Measurements from ENCODE around the gene SMIM30. TPM values are rescaled to one million over a fixed set of nuclear protein-coding genes. Genes with fewer than 3 reads are reported as not detected.

Gene SMIM30
- total and polyA plus RNA-seq, 4 donors = 9.7 to 32.9 (median 19.8) TPM

DNA sequence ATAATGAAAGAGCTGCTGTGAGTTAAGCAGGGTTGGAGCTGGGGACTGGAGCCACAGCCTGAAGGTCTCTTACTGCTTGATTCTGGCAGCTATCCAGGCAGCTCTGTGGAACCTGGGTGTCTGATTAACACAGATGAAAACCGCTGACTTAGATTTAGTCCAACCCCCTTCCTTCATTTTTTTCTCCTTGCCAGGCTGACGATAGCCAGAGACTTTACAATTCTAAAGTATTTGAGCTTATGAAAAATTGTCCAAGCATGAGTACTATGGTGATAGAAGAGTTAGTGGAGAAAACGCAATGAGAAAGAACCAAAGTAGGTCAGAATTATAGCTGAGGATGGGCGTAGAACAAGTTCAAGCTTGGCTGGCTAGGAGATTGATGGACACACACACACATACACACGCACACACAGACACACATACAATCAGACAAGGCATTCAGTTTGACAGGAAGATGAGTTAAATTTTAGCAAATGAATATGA lies 18.2 kb downstream of the SMIM30 start:
- H3K9ac ChIP-seq (ENCODE audit: low read depth in 1 of 2, low read length in 2 of 2) = no peak overlapping the region
- H3K4me3 ChIP-seq (ENCODE audit: low read depth in 1 of 3, low read length in 3 of 3) = no peak overlapping the region
- peaks cover 0 to 1% (median 0%) of the 10 kb centered on the region in 4 donors for H3K4me1 ChIP-seq (ENCODE audit: control insufficient read depth in 4 of 4, insufficient read depth in 4 of 4, low read length in 3 of 4)
- no peak overlapping the region for H3K27ac ChIP-seq (ENCODE audit: low read depth in 1 of 2, low read length in 2 of 2)
- H3K9me3 ChIP-seq (ENCODE audit: control insufficient read depth in 4 of 4, low read length in 3 of 4) = no peaks in the 10 kb centered on the region
- H3K27me3 ChIP-seq (ENCODE audit: control insufficient read depth in 4 of 4, insufficient read depth in 4 of 4, low read length in 3 of 4) = no peaks in the 10 kb centered on the region
- no peak for TF ChIP-seq HNF4A (conservative IDR thresholded peaks at IDR 0.05)
- no peak for TF ChIP-seq FOXA1 (IDR thresholded peaks at IDR 0.05)
- TF ChIP-seq SP1 (IDR thresholded peaks at IDR 0.05) = no peak
- no peak for TF ChIP-seq TAF1 (conservative IDR thresholded peaks at IDR 0.05)
- TF ChIP-seq EGR1 (IDR thresholded peaks at IDR 0.05; ENCODE audit: low read depth in 2 of 2) = no peak
- no peak for TF ChIP-seq FOXA2 (IDR thresholded peaks at IDR 0.05)
- TF ChIP-seq RXRA (IDR thresholded peaks at IDR 0.05) = no peak
- DNase-seq (ENCODE audit: low spot score) = no peak
- WGBS = 70% methylated on average over 5 of the region's 5 CpGs
- H3K36me3 ChIP-seq (ENCODE audit: control insufficient read depth in 4 of 4, insufficient read depth in 3 of 4, low read depth in 1 of 4, low read length in 3 of 4) = no peaks in the 10 kb centered on the region

DNA sequence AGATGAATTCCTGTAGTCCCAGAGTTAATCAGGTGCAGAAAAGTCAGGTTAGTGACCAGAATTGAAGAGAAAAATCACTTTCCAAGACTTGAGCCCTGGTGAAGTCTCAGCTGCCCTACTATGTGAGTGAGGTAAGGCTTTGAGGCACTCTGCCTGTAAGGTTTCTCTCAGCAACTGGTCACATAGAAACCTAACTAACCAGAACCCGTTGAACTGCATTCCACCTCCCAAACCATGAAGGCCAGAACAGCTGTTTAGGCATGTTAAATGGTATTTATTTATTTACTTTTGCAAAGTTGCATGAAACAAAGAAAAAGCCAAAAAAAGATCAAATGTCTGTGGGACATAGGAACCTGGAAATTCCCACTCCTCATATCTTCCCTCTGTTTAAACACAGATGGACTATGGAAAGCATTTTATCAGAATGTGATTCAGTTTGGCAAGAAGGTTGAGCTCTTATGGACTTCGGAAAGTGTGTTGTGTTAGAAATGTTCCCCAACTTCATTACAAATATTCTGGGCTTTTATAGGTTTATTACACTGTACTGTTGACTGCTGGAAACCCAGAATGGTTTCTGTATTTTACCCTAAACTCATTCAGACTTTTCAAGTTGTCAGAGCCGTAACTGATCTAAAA lies 19.0 kb downstream of the SMIM30 start:
- no peak for DNase-seq (ENCODE audit: low spot score)
- TF ChIP-seq FOXA1 (IDR thresholded peaks at IDR 0.05) (no peak), NR2F2 (IDR thresholded peaks at IDR 0.05) (no peak)
- no peak overlapping the region for H3K9ac ChIP-seq (ENCODE audit: low read depth in 1 of 2, low read length in 2 of 2)
- no peak overlapping the region for H3K4me3 ChIP-seq (ENCODE audit: low read depth in 1 of 3, low read length in 3 of 3)
- no peaks in the 10 kb centered on the region for H3K9me3 ChIP-seq (ENCODE audit: control insufficient read depth in 4 of 4, low read length in 3 of 4)
- no peak overlapping the region for H3K27ac ChIP-seq (ENCODE audit: low read depth in 1 of 2, low read length in 2 of 2)
- 63% methylated on average over 3 of the region's 3 CpGs for WGBS
- H3K4me1 ChIP-seq (ENCODE audit: control insufficient read depth in 4 of 4, insufficient read depth in 4 of 4, low read length in 3 of 4) = peaks cover 0 to 1% (median 0%) of the 10 kb centered on the region in 4 donors
- H3K36me3 ChIP-seq (ENCODE audit: control insufficient read depth in 4 of 4, insufficient read depth in 3 of 4, low read depth in 1 of 4, low read length in 3 of 4) = no peaks in the 10 kb centered on the region
- H3K27me3 ChIP-seq (ENCODE audit: control insufficient read depth in 4 of 4, insufficient read depth in 4 of 4, low read length in 3 of 4) = no peaks in the 10 kb centered on the region

DNA sequence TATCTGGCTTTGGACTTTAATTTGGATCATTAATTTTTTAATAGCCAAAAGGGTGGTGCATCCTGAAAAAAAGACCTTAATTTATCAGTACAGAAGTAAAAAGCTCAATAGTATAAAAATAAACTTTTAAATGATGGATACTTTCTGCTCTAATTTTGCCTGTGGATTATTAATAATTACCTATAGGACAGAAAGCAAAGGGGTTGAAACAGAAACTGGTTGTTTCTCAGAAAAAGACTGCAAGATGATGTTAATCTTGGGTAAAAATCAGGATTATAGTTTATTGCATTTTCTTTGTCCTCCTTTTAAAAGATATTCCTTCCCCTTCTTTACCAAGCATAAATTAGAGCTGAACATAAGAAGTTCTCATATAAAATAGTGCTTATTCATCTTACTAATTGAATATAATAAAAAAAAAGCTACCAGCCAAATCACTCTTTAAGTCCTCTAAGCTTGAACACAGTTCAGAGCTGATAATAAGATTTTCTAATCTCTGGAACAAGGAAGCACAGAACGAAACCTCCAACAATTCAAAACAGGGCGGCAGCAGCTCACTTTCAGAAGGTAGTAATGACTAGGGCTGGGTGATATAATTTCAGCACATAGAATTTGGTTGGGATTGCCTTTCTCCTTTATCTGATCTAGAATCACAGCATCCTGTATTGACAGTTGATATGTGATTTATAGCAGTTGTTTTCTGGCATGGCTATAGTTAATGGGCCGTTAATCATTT lies 23.7 kb downstream of the SMIM30 start:
- Histone ChIP-seq H3K9ac (ENCODE audit: low read depth in 1 of 2, low read length in 2 of 2) (no peak overlapping the region), H3K36me3 (ENCODE audit: control insufficient read depth in 4 of 4, insufficient read depth in 3 of 4, low read depth in 1 of 4, low read length in 3 of 4) (no peaks in the 10 kb centered on the region), H3K4me1 (ENCODE audit: control insufficient read depth in 4 of 4, insufficient read depth in 4 of 4, low read length in 3 of 4) (no peaks in the 10 kb centered on the region), H3K27me3 (ENCODE audit: control insufficient read depth in 4 of 4, insufficient read depth in 4 of 4, low read length in 3 of 4) (no peaks in the 10 kb centered on the region), H3K27ac (ENCODE audit: low read depth in 1 of 2, low read length in 2 of 2) (no peak overlapping the region), H3K9me3 (ENCODE audit: control insufficient read depth in 4 of 4, low read length in 3 of 4) (no peaks in the 10 kb centered on the region), H3K4me3 (ENCODE audit: low read depth in 1 of 3, low read length in 3 of 3) (no peak overlapping the region)
- TF ChIP-seq, protein P1, sequence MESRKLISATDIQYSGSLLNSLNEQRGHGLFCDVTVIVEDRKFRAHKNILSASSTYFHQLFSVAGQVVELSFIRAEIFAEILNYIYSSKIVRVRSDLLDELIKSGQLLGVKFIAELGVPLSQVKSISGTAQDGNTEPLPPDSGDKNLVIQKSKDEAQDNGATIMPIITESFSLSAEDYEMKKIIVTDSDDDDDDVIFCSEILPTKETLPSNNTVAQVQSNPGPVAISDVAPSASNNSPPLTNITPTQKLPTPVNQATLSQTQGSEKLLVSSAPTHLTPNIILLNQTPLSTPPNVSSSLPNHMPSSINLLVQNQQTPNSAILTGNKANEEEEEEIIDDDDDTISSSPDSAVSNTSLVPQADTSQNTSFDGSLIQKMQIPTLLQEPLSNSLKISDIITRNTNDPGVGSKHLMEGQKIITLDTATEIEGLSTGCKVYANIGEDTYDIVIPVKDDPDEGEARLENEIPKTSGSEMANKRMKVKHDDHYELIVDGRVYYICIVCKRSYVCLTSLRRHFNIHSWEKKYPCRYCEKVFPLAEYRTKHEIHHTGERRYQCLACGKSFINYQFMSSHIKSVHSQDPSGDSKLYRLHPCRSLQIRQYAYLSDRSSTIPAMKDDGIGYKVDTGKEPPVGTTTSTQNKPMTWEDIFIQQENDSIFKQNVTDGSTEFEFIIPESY (IDR thresholded peaks at IDR 0.05) = no peak
- no peak for DNase-seq (ENCODE audit: low spot score)
- WGBS = 75% methylated on average over 3 of the region's 3 CpGs

DNA sequence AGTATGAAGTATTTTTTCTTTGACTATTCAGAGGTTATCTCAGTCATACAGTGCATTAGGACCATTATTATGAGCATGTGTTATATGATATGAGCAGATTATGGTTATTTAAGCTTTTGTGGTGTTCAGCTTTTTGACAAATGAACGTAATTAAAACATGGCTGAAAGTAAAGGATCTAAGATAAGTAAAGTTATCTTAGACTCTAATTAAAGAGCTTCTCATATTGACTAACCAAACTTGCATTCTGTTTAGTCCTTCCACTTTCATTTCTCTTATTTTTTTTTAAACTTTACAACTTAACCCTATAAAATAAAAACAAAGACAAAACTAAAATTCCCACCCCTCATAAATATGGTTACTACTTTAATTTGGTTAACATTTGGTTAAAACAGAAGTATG lies 24.8 kb downstream of the SMIM30 start:
- 61% methylated on average over 1 of the region's 1 CpG for WGBS
- DNase-seq (ENCODE audit: low spot score) = no peak
- Histone ChIP-seq H3K36me3 (ENCODE audit: control insufficient read depth in 4 of 4, insufficient read depth in 3 of 4, low read depth in 1 of 4, low read length in 3 of 4) (no peaks in the 10 kb centered on the region), H3K27me3 (ENCODE audit: control insufficient read depth in 4 of 4, insufficient read depth in 4 of 4, low read length in 3 of 4) (no peaks in the 10 kb centered on the region), H3K9ac (ENCODE audit: low read depth in 1 of 2, low read length in 2 of 2) (no peak overlapping the region), H3K4me1 (ENCODE audit: control insufficient read depth in 4 of 4, insufficient read depth in 4 of 4, low read length in 3 of 4) (no peaks in the 10 kb centered on the region), H3K4me3 (ENCODE audit: low read depth in 1 of 3, low read length in 3 of 3) (no peak overlapping the region), H3K27ac (ENCODE audit: low read depth in 1 of 2, low read length in 2 of 2) (no peak overlapping the region), H3K9me3 (ENCODE audit: control insufficient read depth in 4 of 4, low read length in 3 of 4) (no peaks in the 10 kb centered on the region)
- TF ChIP-seq HNF4A (conservative IDR thresholded peaks at IDR 0.05) (no peak), NR2F2 (IDR thresholded peaks at IDR 0.05) (no peak), TAF1 (conservative IDR thresholded peaks at IDR 0.05) (no peak), GABPA (IDR thresholded peaks at IDR 0.05 in 1 of 2, conservative IDR thresholded peaks at IDR 0.05 in 1 of 2) (no peak), RXRA (IDR thresholded peaks at IDR 0.05) (no peak), HNF4G (IDR thresholded peaks at IDR 0.05) (no peak), RAD21 (IDR thresholded peaks at IDR 0.05) (no peak)
- TF ChIP-seq, protein P1 (IDR thresholded peaks at IDR 0.05) = no peak
- TF ChIP-seq, protein P2, sequence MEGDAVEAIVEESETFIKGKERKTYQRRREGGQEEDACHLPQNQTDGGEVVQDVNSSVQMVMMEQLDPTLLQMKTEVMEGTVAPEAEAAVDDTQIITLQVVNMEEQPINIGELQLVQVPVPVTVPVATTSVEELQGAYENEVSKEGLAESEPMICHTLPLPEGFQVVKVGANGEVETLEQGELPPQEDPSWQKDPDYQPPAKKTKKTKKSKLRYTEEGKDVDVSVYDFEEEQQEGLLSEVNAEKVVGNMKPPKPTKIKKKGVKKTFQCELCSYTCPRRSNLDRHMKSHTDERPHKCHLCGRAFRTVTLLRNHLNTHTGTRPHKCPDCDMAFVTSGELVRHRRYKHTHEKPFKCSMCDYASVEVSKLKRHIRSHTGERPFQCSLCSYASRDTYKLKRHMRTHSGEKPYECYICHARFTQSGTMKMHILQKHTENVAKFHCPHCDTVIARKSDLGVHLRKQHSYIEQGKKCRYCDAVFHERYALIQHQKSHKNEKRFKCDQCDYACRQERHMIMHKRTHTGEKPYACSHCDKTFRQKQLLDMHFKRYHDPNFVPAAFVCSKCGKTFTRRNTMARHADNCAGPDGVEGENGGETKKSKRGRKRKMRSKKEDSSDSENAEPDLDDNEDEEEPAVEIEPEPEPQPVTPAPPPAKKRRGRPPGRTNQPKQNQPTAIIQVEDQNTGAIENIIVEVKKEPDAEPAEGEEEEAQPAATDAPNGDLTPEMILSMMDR (IDR thresholded peaks at IDR 0.05; ENCODE audit: low read depth, low read length, missing input control) = no peak
- TF ChIP-seq, protein P3, sequence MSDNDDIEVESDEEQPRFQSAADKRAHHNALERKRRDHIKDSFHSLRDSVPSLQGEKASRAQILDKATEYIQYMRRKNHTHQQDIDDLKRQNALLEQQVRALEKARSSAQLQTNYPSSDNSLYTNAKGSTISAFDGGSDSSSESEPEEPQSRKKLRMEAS (IDR thresholded peaks at IDR 0.05) = no peak
- TF ChIP-seq, protein P4, sequence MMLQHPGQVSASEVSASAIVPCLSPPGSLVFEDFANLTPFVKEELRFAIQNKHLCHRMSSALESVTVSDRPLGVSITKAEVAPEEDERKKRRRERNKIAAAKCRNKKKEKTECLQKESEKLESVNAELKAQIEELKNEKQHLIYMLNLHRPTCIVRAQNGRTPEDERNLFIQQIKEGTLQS (IDR thresholded peaks at IDR 0.05) = no peak
